ENCODE results near the gene TRAPPC6A.

DNA sequence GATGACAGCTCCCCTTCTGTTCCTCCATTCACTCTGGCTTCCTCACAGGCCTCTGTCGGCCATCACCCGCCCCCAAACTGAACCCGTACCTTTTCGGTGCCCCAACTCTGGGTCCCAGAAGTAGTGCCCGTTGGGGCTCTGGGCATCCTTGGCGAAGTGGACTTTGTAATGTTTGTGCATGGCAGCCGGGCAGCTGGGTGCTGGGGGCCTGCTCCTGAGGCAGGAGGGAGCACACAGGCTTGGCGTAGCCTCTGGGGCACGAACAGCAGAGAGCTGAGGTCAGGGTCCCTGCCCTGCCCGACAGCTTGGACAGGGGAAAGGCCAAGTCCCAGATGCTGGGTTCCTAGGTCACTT is 18.1 kb downstream of the TRAPPC6A start:
- TF ChIP-seq EZH2 (IDR thresholded peaks at IDR 0.05; ENCODE audit: borderline replicate concordance, insufficient read depth, low read depth, low read length, poor library complexity, severe bottlenecking) = no peak
- TF ChIP-seq, protein P1, sequence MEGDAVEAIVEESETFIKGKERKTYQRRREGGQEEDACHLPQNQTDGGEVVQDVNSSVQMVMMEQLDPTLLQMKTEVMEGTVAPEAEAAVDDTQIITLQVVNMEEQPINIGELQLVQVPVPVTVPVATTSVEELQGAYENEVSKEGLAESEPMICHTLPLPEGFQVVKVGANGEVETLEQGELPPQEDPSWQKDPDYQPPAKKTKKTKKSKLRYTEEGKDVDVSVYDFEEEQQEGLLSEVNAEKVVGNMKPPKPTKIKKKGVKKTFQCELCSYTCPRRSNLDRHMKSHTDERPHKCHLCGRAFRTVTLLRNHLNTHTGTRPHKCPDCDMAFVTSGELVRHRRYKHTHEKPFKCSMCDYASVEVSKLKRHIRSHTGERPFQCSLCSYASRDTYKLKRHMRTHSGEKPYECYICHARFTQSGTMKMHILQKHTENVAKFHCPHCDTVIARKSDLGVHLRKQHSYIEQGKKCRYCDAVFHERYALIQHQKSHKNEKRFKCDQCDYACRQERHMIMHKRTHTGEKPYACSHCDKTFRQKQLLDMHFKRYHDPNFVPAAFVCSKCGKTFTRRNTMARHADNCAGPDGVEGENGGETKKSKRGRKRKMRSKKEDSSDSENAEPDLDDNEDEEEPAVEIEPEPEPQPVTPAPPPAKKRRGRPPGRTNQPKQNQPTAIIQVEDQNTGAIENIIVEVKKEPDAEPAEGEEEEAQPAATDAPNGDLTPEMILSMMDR (IDR thresholded peaks at IDR 0.05) = no peak
